WTC11 (cell line): ENCODE data around the gene KRCC1. TPM values are rescaled to one million over a fixed set of nuclear protein-coding genes. Genes with fewer than 3 reads are reported as not detected.
"Not testable (repeated sequence)": the region's sequence is repeated elsewhere in the genome, so short reads cannot be mapped to it uniquely, and the experiment has no call there.

Source experiments
- ATAC-seq: fragments of 200-7000 bp; cut with Tn5 transposase; 2 replicates; pipeline ENCODE4 v1.10.0; 2021; ENCODE audit warnings: mild to moderate bottlenecking, moderate library complexity
- CTCF ChIA-PET: fragments of 300-600 bp; sonication (Branson Sonifier 250); formaldehyde crosslinking; loops from one replicate; lab custom pipeline; 2021; ENCODE audit warnings: antibody characterized with exemption; lab: Charles Lee
- POLR2A ChIA-PET: fragments of 350-600 bp; sonication (Branson Sonifier 250); formaldehyde crosslinking; loops from one replicate; lab custom pipeline; 2021; ENCODE audit warnings: antibody characterized with exemption; lab: Charles Lee
- DNase-seq: peaks from one replicate; pipeline ENCODE4 v3.0.0; 2021; ENCODE audit warnings: low spot score
- H3K27ac Mint-ChIP-seq: 2 replicates; pipeline ENCODE4 v1.8.0; 2021; ENCODE audit warnings: mixed read lengths
- H3K27me3 Mint-ChIP-seq: 2 replicates; pipeline ENCODE4 v1.8.0; 2021; ENCODE audit warnings: low read depth, mild to moderate bottlenecking, moderate library complexity, mixed read lengths
- H3K36me3 Mint-ChIP-seq: 2 replicates; pipeline ENCODE4 v1.8.0; 2021; ENCODE audit warnings: mixed read lengths
- H3K4me1 Mint-ChIP-seq: 2 replicates; pipeline ENCODE4 v1.8.0; 2022; ENCODE audit warnings: mixed read lengths
- H3K4me3 Mint-ChIP-seq: 2 replicates; pipeline ENCODE4 v1.8.0; 2021; ENCODE audit warnings: mild to moderate bottlenecking, moderate library complexity, mixed read lengths
- H3K9me3 Mint-ChIP-seq: 2 replicates; pipeline ENCODE4 v1.8.0; 2021; ENCODE audit warnings: mixed read lengths
- IRF2 ChIP-seq: sonication (generic); formaldehyde crosslinking; IDR thresholded peaks from 2 replicates; pipeline ENCODE4 v1.8.0; 2022; ENCODE audit warnings: low read depth, missing genetic modification reagents, borderline replicate concordance
- ZNF416 ChIP-seq: fragments of 250-450 bp; sonication (Bioruptor Pico); IDR thresholded peaks from 2 replicates; pipeline ENCODE4 v1.9.0; 2021; ENCODE audit warnings: mild to moderate bottlenecking, inconsistent platforms
- microRNA-seq: library from miRNA; unstranded; fragments of <30 nt; microRNA quantifications from one replicate; pipeline ENCODE4 v1.2.0, GENCODE V29; 2022; ENCODE audit warnings: borderline number of aligned reads
- total RNA-seq: library from RNA; stranded (reverse); gene quantifications from 3 replicates; pipeline ENCODE4 v1.2.3, GENCODE V29; 2021
- TF ChIP-seq, protein P1 (sequence below): fragments of 250-450 bp; sonication (Bioruptor Pico); conservative IDR thresholded peaks from 2 replicates; pipeline ENCODE4 v1.9.0; 2021; ENCODE audit warnings: mild to moderate bottlenecking

The KRCC1 gene
- total RNA-seq, 1 experiment from 2014 or later: 7.6 TPM

DNA sequence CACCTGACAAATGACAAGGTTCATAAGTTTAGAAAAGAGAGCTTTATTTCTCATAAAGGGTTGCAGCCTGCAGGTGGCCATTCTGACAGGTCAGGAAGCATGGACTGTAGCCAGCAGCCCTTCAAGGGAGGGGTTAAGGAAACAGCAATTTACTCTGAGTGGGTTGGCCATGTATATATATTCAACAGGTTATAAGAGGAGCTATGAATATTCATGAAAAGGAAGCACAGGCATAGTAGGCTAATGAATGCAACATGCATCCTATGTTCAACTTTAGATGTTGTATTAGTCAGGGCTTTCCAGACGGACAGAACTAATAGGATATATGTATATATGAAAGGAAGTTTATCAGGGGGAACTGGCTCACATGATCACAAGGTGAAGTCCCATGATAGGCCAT, 59.8 kb downstream of the KRCC1 start (continued):
- TF ChIP-seq ZNF416 (CRISPR knock-in tag): no peak
- TF ChIP-seq, protein P1, sequence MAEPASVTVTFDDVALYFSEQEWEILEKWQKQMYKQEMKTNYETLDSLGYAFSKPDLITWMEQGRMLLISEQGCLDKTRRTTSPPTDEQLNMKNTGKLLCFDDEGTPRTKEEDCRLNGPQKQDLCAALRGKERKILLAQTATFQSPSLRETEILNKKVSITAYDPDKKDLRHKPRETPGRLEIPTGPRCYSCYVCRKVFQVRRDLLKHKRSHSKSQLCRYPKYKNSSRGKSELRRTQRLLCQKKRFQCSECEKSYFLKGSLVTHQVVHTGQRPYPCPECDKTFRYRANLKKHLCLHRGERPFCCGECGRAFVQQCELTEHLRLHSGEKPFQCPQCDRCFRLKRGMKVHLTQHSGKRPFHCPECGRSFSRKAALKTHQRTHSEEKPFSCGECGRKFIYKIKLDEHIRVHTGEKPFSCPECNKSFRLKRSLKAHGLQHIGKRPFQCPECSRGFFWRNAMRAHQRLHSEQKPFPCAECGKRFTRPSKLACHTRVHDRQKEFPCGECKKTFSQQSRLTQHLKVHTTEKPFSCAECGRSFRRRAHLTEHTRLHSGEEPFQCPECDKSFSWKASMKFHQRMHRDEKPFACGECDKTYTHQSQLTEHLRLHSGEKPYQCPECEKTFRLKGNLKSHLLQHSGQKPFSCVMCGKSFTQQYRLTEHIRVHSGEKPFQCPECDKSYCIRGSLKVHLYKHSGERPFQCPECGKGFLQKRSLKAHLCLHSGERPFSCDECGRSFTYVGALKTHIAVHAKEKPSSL: no peak
- no peak for TF ChIP-seq IRF2 (CRISPR knock-in tag)

DNA sequence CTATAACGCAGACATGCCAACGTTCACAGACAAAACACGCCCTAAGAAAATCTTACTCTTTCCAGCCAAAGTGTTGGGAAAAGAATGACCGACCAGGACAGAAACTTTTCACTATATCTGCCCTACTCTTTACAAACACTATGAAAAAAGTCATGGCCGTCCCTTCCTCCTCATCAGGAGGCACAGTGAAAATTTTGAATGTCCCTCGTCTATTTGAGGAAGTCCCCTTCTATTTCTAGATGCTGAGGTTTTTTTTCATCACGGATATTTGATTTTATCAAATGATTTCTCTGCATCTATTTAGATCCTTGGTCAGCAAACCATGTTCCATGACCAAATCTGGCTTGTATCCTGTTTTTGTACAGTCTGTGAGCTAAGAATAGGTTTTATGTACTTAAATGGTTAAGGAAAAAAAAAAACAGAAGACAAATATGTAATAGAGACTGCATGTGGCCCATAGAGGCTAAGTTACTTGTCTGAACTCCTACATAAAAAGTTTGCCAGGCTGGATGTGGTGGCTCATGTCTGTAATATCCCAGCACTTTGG, 61.2 kb downstream of the KRCC1 start:
- ATAC-seq, H3K36me3 Mint-ChIP-seq, DNase-seq, H3K4me3 Mint-ChIP-seq, H3K9me3 Mint-ChIP-seq, H3K27ac Mint-ChIP-seq, POLR2A ChIA-PET, H3K27me3 Mint-ChIP-seq, CTCF ChIA-PET, H3K4me1 Mint-ChIP-seq: not testable (repeated sequence)

DNA sequence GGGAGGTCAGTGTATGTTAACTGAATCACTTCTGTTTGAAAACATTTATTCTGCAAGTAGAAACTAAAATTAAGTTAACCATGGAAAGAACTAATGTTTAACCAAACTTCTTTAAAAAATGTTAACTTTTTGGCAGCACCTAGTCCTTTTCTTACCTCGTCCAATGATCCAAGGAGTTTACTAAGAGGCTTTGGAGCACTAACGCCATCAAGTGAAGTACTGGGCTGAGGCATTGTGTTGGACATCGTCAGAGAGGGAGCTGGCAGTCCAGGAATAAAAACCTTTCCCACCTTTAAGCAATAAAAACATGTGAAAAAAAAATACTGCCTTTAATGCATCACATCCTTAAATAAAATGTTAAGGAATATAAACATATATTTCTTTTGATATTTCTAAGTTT, 63.0 kb downstream of the KRCC1 start:
- POLR2A ChIA-PET: interaction anchor here (0.7 kb wide), 1 partner anchor 546 kb away, joined by 4 read pairs; no protein-coding TSS in a partner anchor
- CTCF ChIA-PET: not testable (repeated sequence)

DNA sequence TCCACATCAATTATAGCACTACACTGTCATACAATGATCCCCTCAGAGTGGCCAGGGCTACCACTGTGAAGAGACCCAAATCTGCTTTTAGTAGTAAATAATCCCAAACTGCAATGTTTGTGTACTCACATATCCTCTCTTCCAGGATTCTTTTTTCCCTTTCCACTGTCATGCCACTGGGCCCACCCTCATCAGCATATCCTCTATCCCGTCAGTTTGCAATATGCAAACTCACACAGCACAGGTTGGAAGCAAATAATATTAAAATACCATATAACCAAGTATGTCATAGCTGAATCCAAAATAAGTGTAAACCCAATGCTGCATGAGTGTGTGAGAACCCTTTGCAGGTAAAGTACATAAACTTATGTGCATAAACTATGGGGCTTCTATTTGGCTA, 68.1 kb downstream of the KRCC1 start:
- POLR2A ChIA-PET, H3K4me1 Mint-ChIP-seq, H3K27me3 Mint-ChIP-seq, CTCF ChIA-PET, ATAC-seq, DNase-seq, H3K36me3 Mint-ChIP-seq, H3K9me3 Mint-ChIP-seq, H3K4me3 Mint-ChIP-seq, H3K27ac Mint-ChIP-seq: not testable (repeated sequence)

More for the DNA sequence above, 63.0 kb downstream of the KRCC1 start:
- not testable (repeated sequence) for H3K36me3 Mint-ChIP-seq, DNase-seq, H3K9me3 Mint-ChIP-seq, ATAC-seq, H3K4me1 Mint-ChIP-seq, H3K27ac Mint-ChIP-seq, H3K27me3 Mint-ChIP-seq, H3K4me3 Mint-ChIP-seq

DNA sequence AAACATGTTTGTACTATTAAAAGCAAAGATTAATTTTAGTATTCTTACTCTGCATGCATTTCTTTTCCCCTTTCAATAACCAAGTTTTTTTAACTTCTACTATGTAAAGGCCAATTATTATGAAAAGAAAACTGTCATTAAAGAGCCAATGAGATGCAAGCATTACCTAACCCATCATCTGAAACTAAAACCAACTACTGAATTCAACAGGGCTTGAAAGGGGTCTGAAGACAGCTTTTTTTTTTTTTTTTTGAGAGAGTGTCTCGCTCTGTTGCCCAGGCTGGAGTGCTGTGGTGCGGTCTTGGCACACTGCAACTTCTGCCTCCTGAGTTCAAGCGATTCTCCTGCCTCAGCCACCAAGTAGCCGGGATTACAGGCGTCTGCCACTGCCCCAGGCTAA, 69.7 kb downstream of the KRCC1 start:
- H3K4me1 Mint-ChIP-seq, POLR2A ChIA-PET, DNase-seq: not testable (repeated sequence)

DNA sequence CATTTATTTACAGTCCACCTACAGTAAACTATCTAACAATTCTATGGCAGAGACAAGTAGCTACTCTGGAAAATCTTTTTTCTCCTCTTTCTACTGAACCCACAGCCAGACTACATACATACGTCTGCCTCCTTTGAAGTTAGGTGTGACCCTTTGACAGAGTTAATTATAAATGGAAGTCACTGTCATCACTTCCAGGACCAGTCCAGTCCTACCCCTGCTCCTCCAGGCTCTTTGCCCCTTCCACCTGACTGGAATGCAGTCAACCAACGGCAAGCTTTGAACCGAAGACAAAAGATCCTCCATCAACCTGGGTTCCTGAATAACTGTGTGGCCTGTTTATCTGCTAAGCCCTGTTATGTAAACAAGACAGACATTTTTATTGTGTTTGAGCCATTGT, 74.4 kb downstream of the KRCC1 start:
- H3K27me3 Mint-ChIP-seq, H3K9me3 Mint-ChIP-seq, CTCF ChIA-PET, H3K4me1 Mint-ChIP-seq, POLR2A ChIA-PET, H3K4me3 Mint-ChIP-seq, ATAC-seq, H3K27ac Mint-ChIP-seq, DNase-seq, H3K36me3 Mint-ChIP-seq: not testable (repeated sequence)

More for the DNA sequence above, 69.7 kb downstream of the KRCC1 start:
- ATAC-seq, H3K36me3 Mint-ChIP-seq, H3K4me3 Mint-ChIP-seq, H3K27ac Mint-ChIP-seq, H3K9me3 Mint-ChIP-seq, CTCF ChIA-PET, H3K27me3 Mint-ChIP-seq: not testable (repeated sequence)

Small RNA genes within 50 kb of the gene (microRNA-seq; reads per million reads assigned to microRNA genes)
- not detected for gene MIR4780

Other genes with a start within 250 kb of the KRCC1 start
- 3.3 to 4.4 TPM (median 3.7 TPM) in 3 replicates for gene RGPD2, start 230.0 kb downstream of the KRCC1 start, total RNA-seq
- 2.5 to 7.7 TPM (median 5.2 TPM) in 3 replicates for gene RNU2-63P, start 39.2 kb downstream of the KRCC1 start, total RNA-seq
- not detected in 3 replicates for gene SMYD1, start 12.0 kb upstream of the KRCC1 start, total RNA-seq
- gene FABP1, start 72.3 kb upstream of the KRCC1 start, total RNA-seq: 0.39 to 1.1 TPM (median 0.46 TPM) in 3 replicates
- 10.5 to 15.7 TPM (median 15.1 TPM) in 3 replicates for gene THNSL2, start 114.6 kb upstream of the KRCC1 start, total RNA-seq